PC-9 (cell line): Measurements from ENCODE around the gene IGSF21.

Experiments used
- EZH2 ChIP-seq: fragments of 200-600 bp; sonication (generic); IDR thresholded peaks from 2 replicates; pipeline ENCODE4 v1.8.0; 2017; ENCODE audit warnings: antibody characterized with exemption, low read depth
- TF ChIP-seq, protein P1 (sequence below): fragments of 200-600 bp; sonication (generic); conservative IDR thresholded peaks from 2 replicates; pipeline ENCODE4 v1.6.1; 2017; ENCODE audit warnings: mixed run types, antibody characterized with exemption, mild to moderate bottlenecking, moderate library complexity

DNA sequence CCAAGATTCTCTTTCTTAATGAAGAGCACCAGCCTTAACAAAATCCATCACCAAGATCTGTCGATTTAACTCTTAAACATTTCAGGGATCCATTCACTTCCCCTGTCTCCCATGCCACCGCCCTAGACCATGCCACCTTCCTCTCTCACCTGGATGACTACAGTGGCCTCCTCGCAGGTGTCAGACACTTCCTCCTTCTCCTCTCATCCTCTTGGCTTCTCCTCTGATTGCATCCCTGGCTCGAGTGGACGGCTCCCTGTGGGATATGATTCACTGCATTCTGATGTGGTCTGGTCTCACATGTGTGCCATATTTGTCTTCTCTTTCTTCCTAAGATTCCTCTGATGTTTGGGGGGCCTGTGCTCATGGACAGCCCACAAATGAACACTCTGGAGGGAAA is 306.7 kb downstream of the IGSF21 start:
- TF ChIP-seq, protein P1, sequence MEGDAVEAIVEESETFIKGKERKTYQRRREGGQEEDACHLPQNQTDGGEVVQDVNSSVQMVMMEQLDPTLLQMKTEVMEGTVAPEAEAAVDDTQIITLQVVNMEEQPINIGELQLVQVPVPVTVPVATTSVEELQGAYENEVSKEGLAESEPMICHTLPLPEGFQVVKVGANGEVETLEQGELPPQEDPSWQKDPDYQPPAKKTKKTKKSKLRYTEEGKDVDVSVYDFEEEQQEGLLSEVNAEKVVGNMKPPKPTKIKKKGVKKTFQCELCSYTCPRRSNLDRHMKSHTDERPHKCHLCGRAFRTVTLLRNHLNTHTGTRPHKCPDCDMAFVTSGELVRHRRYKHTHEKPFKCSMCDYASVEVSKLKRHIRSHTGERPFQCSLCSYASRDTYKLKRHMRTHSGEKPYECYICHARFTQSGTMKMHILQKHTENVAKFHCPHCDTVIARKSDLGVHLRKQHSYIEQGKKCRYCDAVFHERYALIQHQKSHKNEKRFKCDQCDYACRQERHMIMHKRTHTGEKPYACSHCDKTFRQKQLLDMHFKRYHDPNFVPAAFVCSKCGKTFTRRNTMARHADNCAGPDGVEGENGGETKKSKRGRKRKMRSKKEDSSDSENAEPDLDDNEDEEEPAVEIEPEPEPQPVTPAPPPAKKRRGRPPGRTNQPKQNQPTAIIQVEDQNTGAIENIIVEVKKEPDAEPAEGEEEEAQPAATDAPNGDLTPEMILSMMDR, result no peak
- TF ChIP-seq EZH2, result no peak
